G401 (cell line): Measurements from ENCODE around the gene LIMK1. TPM values are rescaled to one million over a fixed set of nuclear protein-coding genes. Genes with fewer than 3 reads are reported as not detected.
"Not testable (repeated sequence)": the region's sequence is repeated elsewhere in the genome, so short reads cannot be mapped to it uniquely, and the experiment has no call there.

Source experiments
- DNase-seq: peaks from one replicate; pipeline ENCODE4 v3.0.0-alpha.2; 2015; ENCODE audit warnings: low spot score
- in situ Hi-C: cut with HindIII; loops from 2 replicates; pipeline ENCODE4 v1.10.0; 2016; ENCODE audit warnings: low sequenced_read_pairs, mixed read lengths
- total RNA-seq: library from RNA; depleted of rRNA; stranded (reverse); fragments of >200 nt; shearing (Covaris generic); gene quantifications from 2 replicates; pipeline ENCODE4 v1.2.3, GENCODE V29; 2014

Gene LIMK1
- total RNA-seq, 1 experiment from 2014 or later: 49.4 TPM

DNA sequence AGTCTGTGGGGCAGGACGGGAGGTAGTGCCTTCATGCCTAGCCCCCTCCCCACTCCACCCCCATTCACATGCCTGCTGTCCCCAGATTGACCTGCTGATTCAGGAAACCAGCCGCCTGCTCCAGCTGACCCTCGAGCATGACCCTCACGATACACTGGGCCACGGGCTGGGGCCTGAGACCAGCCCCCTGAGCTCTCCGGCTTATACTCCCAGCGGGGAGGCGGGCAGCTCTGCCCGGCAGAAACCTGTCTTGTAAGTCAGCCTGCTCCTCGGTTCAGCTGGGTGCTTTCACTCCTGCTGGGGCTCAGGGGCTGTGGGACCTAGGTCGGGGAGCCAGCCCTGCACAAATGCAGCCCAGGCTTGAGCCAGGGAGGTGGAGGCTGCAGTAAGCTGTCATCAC is 22.4 kb downstream of the LIMK1 start:
- no peak for DNase-seq
- in situ Hi-C loops: no loop called here

DNA sequence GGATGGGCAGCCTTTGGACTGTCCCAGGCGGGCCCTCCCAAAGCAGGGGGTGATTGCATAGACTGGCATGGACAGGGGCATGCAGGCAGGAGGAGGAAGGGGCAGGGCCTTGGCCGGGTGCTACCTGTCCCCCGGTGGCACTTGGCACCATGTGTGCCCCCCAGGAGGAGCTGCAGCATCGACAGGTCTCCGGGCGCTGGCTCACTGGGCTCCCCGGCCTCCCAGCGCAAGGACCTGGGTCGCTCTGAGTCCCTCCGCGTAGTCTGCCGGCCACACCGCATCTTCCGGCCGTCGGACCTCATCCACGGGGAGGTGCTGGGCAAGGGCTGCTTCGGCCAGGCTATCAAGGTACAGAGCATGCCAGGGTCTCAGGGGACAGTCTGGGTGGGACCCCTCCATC is 23.2 kb downstream of the LIMK1 start:
- no peak for DNase-seq
- in situ Hi-C loops: no loop called here

DNA sequence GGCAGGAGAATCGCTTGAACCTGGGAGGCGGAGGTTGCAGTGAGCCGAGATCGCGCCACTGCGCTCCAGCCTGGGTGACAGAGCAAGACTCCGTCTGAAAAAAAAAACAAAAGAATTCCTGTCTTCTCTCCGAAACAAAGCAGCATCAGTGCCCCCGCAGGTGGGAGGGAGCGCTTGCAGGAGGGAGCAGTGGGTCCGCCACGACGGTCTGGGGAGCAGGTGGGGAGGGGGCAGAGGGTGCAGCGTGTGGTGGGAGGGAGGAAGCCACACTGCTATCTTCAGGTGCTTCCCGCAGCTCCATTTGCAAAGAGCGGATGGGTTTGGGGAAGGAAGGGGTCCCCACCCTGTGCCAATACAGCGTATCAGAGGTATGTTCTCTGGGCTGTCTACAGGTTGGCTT is 31.7 kb downstream of the LIMK1 start:
- in situ Hi-C loops: no loop called here
- DNase-seq: no peak

DNA sequence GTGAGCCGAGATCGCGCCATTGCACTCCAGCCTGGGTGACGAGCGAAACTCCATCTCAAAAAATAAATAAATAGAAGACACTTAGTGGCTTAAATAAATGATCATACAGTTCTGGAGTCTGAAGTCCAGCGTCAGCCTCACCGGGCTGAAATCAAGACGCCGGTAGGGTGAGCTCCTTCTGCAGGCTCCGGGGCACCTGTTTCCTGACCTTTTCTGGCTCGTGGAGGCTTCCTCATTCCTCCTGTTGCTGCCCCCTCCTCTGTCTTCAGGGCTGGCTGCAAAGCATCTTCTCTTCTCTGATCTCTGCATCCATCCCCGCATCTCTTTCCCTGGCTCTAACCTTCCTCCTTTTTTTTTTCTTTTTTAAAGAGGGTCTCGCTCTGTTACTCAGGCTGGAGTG is 32.8 kb downstream of the LIMK1 start:
- DNase-seq: no peak
- in situ Hi-C loops: no loop called here

DNA sequence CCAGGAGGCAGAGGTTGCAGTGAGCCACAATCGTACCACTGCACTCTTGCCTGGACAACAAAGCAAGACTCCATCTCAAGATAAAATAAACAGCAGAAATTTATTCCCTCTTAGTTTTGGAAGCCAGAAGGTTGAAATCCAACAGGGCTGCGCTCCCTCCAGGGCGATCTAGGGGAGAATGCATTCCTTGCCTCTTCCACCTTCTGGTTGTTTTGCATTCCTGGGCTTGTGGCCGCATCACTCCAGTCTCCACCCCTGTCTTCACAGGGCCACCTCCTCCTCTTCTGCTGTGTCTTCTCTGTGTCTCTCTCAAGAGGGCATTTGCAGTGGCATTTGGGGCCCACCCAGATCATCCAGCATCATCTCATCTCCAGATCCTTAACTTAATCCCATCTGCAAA is 36.2 kb downstream of the LIMK1 start:
- in situ Hi-C loops: no loop called here
- DNase-seq: no peak

DNA sequence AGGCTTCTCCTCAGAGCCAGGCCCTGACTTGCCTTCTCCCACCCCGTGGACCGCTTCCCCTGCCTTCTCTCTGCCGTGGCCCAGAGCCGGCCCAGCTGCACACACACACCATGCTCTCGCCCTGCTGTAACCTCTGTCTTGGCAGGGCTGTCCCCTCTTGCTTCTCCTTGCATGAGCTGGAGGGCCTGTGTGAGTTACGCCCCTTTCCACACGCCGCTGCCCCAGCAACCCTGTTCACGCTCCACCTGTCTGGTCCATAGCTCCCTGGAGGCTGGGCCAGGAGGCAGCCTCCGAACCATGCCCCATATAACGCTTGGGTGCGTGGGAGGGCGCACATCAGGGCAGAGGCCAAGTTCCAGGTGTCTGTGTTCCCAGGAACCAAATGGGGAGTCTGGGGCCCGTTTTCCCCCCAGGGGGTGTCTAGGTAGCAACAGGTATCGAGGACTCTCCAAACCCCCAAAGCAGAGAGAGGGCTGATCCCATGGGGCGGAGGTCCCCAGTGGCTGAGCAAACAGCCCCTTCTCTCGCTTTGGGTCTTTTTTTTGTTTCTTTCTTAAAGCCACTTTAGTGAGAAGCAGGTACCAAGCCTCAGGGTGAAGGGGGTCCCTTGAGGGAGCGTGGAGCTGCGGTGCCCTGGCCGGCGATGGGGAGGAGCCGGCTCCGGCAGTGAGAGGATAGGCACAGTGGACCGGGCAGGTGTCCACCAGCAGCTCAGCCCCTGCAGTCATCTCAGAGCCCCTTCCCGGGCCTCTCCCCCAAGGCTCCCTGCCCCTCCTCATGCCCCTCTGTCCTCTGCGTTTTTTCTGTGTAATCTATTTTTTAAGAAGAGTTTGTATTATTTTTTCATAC is 38.0 kb downstream of the LIMK1 start:
- DNase-seq: no peak
- in situ Hi-C loops: no loop called here

DNA sequence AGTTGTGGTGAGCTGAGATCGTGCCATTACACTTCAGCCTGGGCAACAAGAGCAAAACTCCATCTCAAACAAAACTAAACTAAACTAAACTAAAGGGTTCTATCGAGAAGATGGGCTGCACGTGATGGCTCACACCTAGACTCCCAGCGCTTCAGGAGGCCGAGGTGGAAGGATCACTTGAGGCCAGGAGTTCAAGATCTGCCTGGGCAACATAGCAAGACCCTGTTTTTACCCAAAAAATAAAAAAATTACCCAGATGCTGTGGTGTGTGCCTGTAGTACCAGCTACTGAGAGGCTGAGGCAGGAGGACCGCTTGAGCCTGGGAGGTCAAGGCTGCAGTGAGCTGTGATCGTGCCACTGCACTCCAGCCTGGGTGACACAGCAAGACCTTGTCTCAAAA is 40.3 kb downstream of the LIMK1 start:
- in situ Hi-C loops, DNase-seq: not testable (repeated sequence)

DNA sequence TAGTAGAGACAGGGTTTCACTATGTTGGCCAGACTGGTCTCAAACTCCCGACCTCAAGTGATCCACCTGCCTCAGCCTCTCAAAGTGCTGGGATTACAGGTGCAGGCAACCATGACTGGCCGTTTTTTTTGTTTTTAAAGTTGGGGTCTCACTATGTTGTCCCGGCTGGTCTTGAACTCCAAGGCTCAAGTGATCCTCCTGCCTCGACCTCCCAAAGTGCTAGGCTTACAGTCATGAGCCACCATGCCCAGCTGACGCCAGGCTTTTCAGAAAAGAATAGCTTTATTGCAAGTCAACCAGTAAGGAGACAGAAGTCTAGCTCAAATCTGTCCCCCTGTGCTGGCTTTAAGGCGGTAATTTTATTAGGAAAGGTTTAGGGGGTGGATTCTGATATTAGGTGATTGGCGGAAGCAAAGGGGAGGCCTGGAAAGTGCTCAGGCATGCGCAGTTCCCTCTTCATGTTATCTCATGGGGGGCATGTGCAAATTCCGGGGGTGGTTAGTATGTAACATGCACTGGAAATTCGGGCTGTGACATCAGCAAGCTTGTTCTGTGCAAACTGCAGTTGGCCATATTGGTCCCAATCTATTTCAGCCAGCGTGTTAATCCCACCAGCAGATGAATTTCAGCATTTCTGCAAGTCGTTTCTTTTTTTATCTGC is 42.7 kb downstream of the LIMK1 start:
- in situ Hi-C loops: no loop called here
- no peak for DNase-seq

DNA sequence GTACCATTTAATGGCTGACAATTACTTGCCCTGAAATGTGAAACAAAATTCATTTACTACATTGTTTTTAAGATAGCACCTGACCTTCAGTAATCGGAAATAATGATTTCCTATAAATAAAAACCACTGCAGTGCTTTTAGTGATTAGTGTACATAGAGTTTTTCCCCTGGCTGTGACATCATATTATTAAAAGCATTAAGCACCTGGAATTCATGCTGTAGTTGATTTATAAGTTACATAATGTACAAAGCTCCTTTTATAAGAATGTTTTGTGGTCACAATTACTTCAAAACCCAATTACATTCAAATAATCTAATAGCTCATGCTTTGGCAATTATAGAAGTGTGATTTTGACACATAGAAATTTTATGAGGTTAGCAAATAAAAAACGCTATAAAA is 46.3 kb downstream of the LIMK1 start:
- in situ Hi-C loops: no loop called here
- no peak for DNase-seq

DNA sequence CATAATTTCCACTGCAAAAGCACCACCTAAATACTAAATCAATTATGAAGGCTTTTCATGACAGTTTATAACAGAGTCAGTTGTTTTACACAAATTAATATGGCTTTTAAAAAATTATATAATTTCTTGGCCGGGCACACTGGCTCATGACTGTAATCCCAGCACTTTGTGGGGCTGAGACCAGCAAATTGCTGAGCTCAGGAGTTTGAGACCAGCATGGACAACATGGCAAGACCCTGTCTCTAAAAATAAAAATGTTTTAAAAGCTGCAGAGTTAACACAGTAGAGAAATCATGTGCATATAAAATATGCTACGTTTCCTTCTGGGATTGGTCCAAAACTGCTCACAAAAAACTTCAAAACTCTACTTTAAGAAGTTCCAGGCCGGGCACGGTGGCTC is 46.9 kb downstream of the LIMK1 start:
- DNase-seq: no peak
- in situ Hi-C loops: no loop called here

DNA sequence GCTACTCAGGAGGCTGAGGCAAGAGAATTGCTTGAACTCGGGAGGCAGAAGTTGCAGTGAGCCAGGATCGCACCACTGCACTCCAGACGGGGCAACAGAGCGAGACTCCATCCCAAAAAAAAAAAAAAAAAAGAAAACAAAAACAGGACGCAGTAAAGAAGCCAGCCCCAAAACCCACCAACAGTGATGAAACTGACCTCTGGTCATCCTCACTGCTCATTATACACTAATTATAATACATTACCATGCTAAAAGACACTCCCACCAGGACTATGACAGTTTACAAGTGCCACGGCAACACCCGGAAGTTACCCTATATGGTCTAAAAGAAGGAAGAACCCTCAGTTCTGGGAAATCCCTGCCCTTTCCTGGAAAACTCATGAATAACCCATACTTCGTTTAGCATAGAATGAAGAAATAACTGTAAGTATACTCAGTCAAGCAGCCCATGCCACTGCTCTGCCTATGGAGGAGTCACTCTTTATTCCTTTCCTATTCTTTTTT is 50.6 kb downstream of the LIMK1 start:
- in situ Hi-C loops: no loop called here
- no peak for DNase-seq

DNA sequence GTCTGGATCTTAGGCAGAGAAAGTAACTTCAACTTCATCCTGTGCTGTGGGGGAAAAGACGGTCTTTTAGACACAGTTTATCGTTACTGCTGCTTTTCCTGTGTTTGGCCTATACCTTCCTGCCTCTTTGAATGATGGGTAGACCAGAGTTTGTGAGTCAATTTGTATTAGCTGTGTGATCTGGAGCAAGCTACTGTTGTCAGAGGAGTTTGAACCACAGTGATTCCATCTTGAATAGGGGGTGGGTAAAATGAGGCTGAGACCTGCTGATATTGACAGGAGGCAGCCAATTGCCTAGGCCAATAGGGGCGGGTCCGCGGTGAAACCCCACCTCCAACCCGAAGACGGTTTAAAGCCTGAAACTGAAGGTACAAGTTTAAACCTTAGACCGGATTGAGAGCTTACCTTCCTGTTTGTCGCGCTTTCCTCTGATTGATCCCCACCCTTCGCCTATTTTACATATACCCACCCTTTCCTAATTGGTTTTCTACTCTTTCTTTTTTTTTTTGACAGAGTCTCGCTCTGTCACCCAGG is 54.8 kb downstream of the LIMK1 start:
- no peak for DNase-seq
- in situ Hi-C loops: no loop called here

DNA sequence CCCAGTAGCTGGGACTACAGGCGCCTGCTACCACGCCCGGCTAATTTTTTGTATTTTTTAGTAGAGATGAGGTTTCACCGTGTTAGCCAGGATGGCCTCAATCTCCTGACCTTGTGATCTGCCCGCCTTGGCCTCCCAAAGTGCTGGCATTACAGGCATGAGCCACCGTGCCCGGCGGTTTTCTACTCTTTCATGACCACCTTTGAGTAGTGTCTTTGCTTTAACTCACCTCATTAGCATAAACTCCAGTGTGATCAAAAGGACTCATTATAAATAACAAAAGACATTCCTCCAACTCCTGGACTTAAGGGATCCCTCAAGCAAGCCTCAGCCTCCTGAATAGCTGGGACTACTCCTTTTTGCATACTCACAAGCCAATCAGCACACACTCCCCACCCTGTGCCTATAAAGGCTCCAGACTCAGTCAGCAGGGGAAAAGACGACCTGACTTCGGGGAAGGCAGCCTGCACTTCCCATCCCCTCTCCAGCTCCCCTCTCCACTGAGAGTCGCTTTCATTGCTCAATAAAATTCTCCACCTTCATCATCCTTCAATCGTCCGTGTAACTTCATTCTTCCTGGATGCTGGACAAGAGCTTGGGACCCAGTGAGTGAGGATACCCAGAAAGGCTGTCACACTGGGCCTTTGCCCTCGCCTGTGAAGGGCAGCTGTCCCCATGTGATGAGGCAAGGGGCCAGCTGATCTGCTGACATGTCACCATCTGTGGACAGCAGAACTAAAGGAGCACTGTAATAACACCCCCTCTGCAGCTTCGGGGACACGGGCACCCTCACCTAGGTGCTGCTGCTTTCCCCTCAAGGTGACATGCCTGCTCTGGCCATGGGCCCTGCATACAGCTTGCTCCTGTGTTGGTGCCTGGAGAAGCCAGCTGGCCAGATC is 55.6 kb downstream of the LIMK1 start:
- no peak for DNase-seq
- in situ Hi-C loops: no loop called here

DNA sequence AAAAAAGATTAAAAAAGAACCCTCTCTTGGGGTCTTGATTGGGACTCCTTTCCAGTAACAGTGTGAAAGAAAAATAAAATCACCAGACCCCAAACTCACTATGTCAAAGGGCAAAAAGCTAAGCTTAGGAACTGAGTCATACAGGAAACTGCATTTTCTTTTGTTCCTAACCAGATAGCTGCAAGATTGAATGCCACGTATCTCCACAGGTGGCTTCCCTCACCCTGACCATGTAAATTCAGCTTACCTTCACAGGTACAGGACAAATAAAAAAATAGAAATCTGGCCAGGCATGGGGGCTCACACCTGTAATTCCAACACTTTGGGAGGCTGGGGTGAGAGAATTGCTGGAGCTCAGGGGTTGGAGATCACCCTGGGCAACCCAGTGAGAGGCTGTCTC is 58.1 kb downstream of the LIMK1 start:
- DNase-seq: no peak
- in situ Hi-C loops: no loop called here

DNA sequence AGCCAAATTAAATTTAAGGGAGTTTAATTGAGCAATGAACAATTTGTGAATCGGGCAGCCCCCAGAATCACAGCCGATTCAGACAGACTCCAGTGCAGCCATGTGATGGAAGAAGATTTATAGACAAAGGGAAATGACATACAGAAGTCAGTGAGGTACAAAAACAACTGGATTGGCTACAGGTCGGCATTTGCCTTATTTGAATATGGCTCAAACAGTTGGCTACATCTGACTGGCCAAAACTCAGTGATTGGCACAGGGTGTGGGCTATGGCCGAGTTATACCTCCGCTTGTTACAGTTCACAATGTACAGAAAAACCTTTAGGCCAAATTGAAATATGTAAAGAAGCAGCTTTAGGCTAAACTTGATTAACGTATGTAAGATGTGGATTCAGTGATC is 59.8 kb downstream of the LIMK1 start:
- in situ Hi-C loops: no loop called here

DNA sequence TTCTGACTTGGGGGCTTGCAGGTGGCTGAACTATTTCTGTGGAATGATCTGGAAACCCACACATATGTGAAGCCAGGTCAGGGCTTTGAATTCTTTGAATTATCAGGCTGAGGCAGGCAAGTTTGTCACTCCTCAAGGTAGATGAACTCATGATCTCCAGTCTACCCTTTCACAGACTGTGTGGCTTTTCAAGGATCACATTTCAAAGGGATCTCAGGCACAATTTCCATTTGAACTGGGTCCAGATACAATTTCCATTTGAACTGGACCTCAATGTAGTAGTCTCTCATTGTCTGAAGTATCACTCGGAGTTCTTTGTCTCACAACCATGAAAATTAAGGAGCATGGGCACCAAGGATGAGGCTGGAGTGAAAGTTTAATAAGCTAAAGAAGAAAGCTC is 64.9 kb downstream of the LIMK1 start:
- in situ Hi-C loops: no loop called here
- no peak for DNase-seq

More for the DNA sequence above, 59.8 kb downstream of the LIMK1 start:
- no peak for DNase-seq

DNA sequence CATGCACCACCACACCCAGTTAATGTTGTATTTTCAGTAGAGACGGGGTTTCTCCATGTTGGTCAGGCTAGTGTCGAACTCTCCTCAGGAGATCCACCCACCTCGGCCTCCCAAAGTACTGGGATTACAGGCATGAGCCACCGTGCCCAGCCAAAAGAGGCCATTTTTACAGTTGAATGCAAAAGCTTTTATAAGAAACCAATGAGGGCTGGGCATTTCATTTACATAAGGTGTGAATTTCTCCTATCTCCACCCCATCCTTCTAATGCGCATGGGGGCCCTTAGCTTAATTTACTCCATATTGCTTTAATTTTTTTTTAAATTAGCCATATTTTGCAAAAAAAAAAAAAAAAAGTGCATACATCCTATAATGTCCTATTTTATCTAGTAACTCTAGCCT is 65.5 kb downstream of the LIMK1 start:
- in situ Hi-C loops: no loop called here
- no peak for DNase-seq

DNA sequence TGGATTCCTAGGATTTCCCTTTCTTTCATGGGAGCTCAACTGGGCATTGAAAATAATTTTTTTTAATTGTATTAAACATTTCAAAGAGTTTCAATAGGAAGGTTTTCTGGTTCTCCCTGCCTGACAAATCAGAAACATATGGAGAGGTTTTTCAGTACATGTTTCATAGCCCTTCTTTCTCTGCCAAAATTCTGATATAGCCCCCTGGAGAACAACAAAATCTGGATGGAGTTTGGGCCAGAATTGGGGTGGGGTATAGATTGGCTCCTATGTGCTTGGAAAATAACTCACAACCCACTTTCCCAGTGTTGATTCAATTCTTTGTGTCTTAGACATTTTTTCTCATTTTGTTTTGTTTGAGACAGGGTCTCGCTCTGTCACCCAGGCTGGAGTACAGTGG is 66.0 kb downstream of the LIMK1 start:
- DNase-seq: no peak
- in situ Hi-C loops: no loop called here

DNA sequence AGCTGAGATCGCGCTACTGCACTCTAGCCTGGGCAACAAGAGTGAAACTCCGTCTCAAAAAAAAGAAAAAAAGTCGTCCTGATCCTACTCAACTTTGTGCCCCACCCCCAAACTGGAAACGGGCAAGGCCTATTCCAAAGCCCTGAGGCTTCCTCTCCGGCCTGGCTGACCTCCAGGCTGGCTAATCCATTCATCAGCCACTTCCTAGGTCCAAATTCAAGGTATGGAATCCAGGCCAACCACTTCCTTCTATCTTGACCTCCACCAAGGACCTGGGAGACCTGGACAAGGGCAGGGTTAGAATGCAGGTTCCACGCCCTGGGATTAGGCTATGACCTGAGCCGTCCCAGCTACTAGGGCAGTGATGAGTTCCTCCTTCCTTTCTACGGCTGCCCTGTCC is 70.1 kb downstream of the LIMK1 start:
- in situ Hi-C loops: no loop called here
- DNase-seq: no peak
